Immature natural killer cell (primary cell): ENCODE data around the gene RLN2. TPM values are rescaled to one million over a fixed set of nuclear protein-coding genes. Genes with fewer than 3 reads are reported as not detected.

Experiments used
- polyA plus RNA-seq, 3 donors: library from polyadenylated mRNA; unstranded; fragments of 300-500 nt; fragmentation: Illumina TruSeq; gene quantifications; one replicate each; pipeline ENCODE4 v1.2.3, GENCODE V29; 2021

The RLN2 gene
- polyA plus RNA-seq, 3 donors from 2014 or later = 1.3 to 6.9 (median 5.5) TPM

Other genes with a start within 250 kb of the RLN2 start
- not detected for gene INSL6, start 119.1 kb downstream of the RLN2 start, polyA plus RNA-seq
- not detected for gene INSL4, start 73.3 kb downstream of the RLN2 start, polyA plus RNA-seq
- gene RLN1, start 35.2 kb upstream of the RLN2 start, polyA plus RNA-seq = 1 to 10 TPM; 1.0 to 4.1 (median 2.5) TPM
- 10 to 100 TPM; 45.4 to 59.6 (median 57.0) TPM for gene PLGRKT, start 133.2 kb upstream of the RLN2 start, polyA plus RNA-seq
- gene CD274, start 145.8 kb upstream of the RLN2 start, polyA plus RNA-seq = 1 to 10 TPM; 1.5 to 3.1 (median 2.4) TPM
- under 1 TPM in 2 of 3 donors, not detected in 1; 0.09 to 0.10 TPM for gene PDCD1LG2, start 205.8 kb upstream of the RLN2 start, polyA plus RNA-seq